ENCODE measurements around the gene SPRY1.

GRCh38 chr4:123380728-123381716 is 15.6 kb upstream of the SPRY1 start:
- no peak for TF ChIP-seq POLR2A (IDR thresholded peaks at IDR 0.05)
- no peak for TF ChIP-seq CTCF (IDR thresholded peaks at IDR 0.05)

Measured in lower leg skin (tissue), 3 donors.